Prostate gland (tissue), 2 donors: Measurements from ENCODE around the gene C1QL3. TPM values are rescaled to one million over a fixed set of nuclear protein-coding genes. Genes with fewer than 3 reads are reported as not detected.

Source experiments
- DNase-seq: peaks from one replicate; pipeline ENCODE4 v3.0.0-alpha.2; 2019; ENCODE audit warnings: low spot score
- H3K27ac ChIP-seq, 2 donors: fragments of 200-600 bp; sonication (generic); 2 replicates each; pipeline ENCODE4 v1.5.1; 2017 to 2019
- H3K27me3 ChIP-seq: fragments of 200-600 bp; sonication (generic); replicated peaks from 2 replicates; pipeline ENCODE4 v1.5.1; 2019; ENCODE audit not compliant: insufficient read depth
- H3K36me3 ChIP-seq, 2 donors: fragments of 200-600 bp; sonication (generic); 1 replicate in 1 of 2; 2 replicates in 1 of 2; pipeline versions ENCODE4 v1.5.1 to v1.8.1; 2017 to 2019
- H3K4me1 ChIP-seq: fragments of 200-600 bp; sonication (generic); replicated peaks from 2 replicates; pipeline ENCODE4 v1.5.1; 2019
- H3K4me3 ChIP-seq, 2 donors: fragments of 200-600 bp; sonication (generic); 2 replicates each; pipeline ENCODE4 v1.5.1; 2017 to 2019
- H3K9me3 ChIP-seq: fragments of 200-600 bp; sonication (generic); 2 replicates; pipeline ENCODE4 v1.5.1; 2017
- CTCF ChIP-seq, 4 experiments: fragments of 200-600 bp in 2 of 4; fragments of 450-650 bp in 2 of 4; sonication (generic) in 2 of 4; IDR thresholded peaks; 1 replicate in 3 of 4; 2 replicates in 1 of 4; pipeline ENCODE4 v1.5.1; 2016 to 2019; ENCODE audit warnings: antibody characterized with exemption in 4 of 4, mild to moderate bottlenecking in 2 of 4, moderate library complexity in 2 of 4
- POLR2A ChIP-seq: fragments of 450-650 bp; IDR thresholded peaks from one replicate; pipeline ENCODE4 v1.6.1; 2016; ENCODE audit warnings: antibody characterized with exemption, mild to moderate bottlenecking
- POLR2AphosphoS5 ChIP-seq: sonication (generic); formaldehyde crosslinking; IDR thresholded peaks from one replicate; pipeline ENCODE4 v1.6.1; 2017; ENCODE audit warnings: antibody characterized with exemption
- WGBS: methylation state at CpG from one replicate; pipeline ENCODE4 v1.1.5; 2018; 5-methylcytosine and 5-hydroxymethylcytosine counted together
- intact Hi-C: fragments of 100-400 bp; cut with DNase I; formaldehyde crosslinking; loops from one replicate; pipeline ENCODE4 v1.14.2; 2022
- total RNA-seq, 2 donors: library from RNA; depleted of rRNA; stranded (reverse); fragments of >200 nt; gene quantifications; one replicate each; pipeline ENCODE4 v1.1.0, GENCODE V29; 2016

C1QL3 gene
- total RNA-seq, 2 donors from 2014 or later = 2.6 TPM; not detected in 1

GRCh38 chr10:16519908-16520861 lies 1.5 kb downstream of the C1QL3 start:
- Histone ChIP-seq H3K9me3 (no peaks in the 10 kb centered on the region), H3K4me3 (peak overlapping the region; percentile 40 to 45), H3K4me1 (no peaks in the 10 kb centered on the region), H3K36me3 (no peaks in the 10 kb centered on the region), H3K27me3 (no peaks in the 10 kb centered on the region), H3K27ac (no peak overlapping the region)
- no peak for DNase-seq
- no peak for TF ChIP-seq POLR2A
- WGBS = 6% methylated on average over 77 of the region's 104 CpGs
- intact Hi-C loops = no loop called here

DNA sequence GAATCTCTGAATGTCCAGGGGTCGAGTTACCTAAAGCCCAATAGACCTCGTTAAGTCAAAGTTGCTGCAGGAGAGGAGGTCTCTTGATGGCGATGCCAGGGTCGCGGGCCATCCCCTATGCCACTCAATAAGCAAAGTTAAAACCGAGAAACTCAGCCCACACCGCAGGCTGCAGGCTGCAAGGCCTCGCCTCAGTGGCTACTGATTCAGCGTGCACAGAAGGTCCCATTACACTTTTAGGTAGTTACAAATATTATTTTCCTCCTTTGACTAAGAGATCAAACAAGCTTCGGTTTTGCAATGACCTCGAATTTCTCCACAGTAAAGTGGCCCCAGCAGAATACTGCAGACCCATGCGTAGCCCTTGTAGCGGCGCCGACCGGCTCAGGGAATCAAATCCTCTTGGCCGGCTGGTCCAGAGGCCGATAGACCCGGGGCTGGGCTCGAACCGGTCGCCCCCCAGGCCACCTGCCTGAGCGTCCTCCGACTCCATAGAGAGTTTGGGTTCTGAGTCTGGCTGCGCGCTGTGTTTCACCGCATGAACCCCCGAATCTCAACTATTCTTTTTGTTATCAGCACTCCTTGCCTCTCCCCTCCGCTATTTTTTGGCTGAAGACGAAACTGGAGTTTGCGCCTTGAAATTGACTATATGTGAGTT lies 2.3 kb downstream of the C1QL3 start:
- H3K36me3 ChIP-seq = no peaks in the 10 kb centered on the region
- no peaks in the 10 kb centered on the region for H3K27me3 ChIP-seq
- H3K27ac ChIP-seq = no peak overlapping the region
- H3K4me3 ChIP-seq = peak overlapping the region in 1 of 2 donors; percentile 45
- TF ChIP-seq POLR2AphosphoS5 (no peak), POLR2A (no peak), CTCF (IDR thresholded peaks at IDR 0.05) (no peak)
- no peaks in the 10 kb centered on the region for H3K4me1 ChIP-seq
- 55% methylated on average over 31 of the region's 31 CpGs for WGBS
- no peak for DNase-seq
- no peaks in the 10 kb centered on the region for H3K9me3 ChIP-seq
- intact Hi-C loops = no loop called here

DNA sequence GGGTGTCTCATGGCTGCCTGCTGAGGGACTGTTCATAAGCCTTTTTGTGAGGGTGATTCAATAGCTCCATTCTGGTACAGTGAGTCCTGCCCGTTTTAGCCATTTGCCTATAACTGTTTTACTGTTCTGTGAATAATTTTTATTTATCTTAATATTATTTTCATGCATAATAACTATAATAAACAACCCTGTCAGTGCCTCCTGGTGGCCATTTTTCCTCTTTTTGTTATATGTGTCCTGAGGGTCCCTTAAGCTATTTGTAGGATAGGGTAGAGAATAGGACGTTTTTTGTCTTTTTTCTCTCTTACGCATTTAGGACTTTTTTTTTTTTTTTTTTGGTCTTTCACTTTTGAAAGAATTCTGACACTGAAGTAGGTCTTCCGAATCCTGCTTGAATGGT lies 2.9 kb downstream of the C1QL3 start:
- no peaks in the 10 kb centered on the region for H3K9me3 ChIP-seq
- intact Hi-C loops = no loop called here
- WGBS = 65% methylated on average over 4 of the region's 4 CpGs
- H3K27ac ChIP-seq = no peak overlapping the region
- H3K27me3 ChIP-seq = no peaks in the 10 kb centered on the region
- TF ChIP-seq CTCF (IDR thresholded peaks at IDR 0.05) (no peak), POLR2A (no peak), POLR2AphosphoS5 (no peak)
- H3K4me3 ChIP-seq = no peak overlapping the region
- no peaks in the 10 kb centered on the region for H3K36me3 ChIP-seq
- no peak for DNase-seq
- H3K4me1 ChIP-seq = no peaks in the 10 kb centered on the region

- H3K27ac ChIP-seq = no peak overlapping the region
- intact Hi-C loops = no loop called here
- no peaks in the 10 kb centered on the region for H3K27me3 ChIP-seq
- TF ChIP-seq POLR2A = no peak
- H3K36me3 ChIP-seq = no peaks in the 10 kb centered on the region
- no peaks in the 10 kb centered on the region for H3K9me3 ChIP-seq
- WGBS = 87% methylated on average over 9 of the region's 9 CpGs
- no peak for DNase-seq
- no peak overlapping the region for H3K4me3 ChIP-seq
- H3K4me1 ChIP-seq = no peaks in the 10 kb centered on the region
Observed at GRCh38 chr10:16510843-16511242, 10.8 kb downstream of the C1QL3 start.

DNA sequence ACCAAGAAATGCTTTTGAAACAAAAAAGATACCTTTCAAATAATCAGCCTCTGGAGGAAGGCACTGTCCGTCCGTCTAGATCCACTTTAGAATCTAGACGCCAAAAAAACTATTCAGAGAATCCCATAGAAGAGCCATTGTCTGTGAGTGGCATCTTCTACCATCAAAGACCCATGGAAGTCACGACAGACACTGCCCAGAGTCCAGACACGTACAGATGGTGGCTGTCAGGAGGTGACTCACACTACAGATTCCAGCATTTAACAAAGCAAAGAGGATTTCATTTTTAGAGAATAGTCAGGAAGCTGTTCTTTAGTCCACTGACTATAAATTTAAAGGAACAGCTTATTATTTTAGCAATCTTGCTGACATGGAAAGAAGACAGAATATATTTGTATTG lies 11.7 kb downstream of the C1QL3 start:
- Histone ChIP-seq H3K36me3 (no peaks in the 10 kb centered on the region), H3K9me3 (no peaks in the 10 kb centered on the region), H3K27me3 (no peaks in the 10 kb centered on the region), H3K27ac (no peak overlapping the region), H3K4me1 (no peaks in the 10 kb centered on the region), H3K4me3 (no peak overlapping the region)
- 57% methylated on average over 5 of the region's 5 CpGs for WGBS
- intact Hi-C loops = no loop called here
- no peak for DNase-seq
- TF ChIP-seq CTCF (IDR thresholded peaks at IDR 0.05) (no peak), POLR2A (no peak), POLR2AphosphoS5 (no peak)
